ENCODE results near the gene PDF. TPM values are rescaled to one million over a fixed set of nuclear protein-coding genes. Genes with fewer than 3 reads are reported as not detected.

PDF gene
- 10 to 100 TPM; 12.8 to 25.0 (median 19.1) TPM for total RNA-seq

GRCh38 chr16:69330286-69331109 is at the start of gene PDF:
Gene PDF (minus strand): TSS chr16:69330588. CDS start chr16:69330570, 18 bp downstream.
- peak; percentile 55 for DNase-seq (ENCODE audit: low spot score)
- peak; percentile 98 for ATAC-seq (ENCODE audit: low FRiP score)
- no peak for TF ChIP-seq CTCF (IDR thresholded peaks at IDR 0.05)

GRCh38 chr16:69378760-69379159 is 48.4 kb upstream of the PDF start:
- ATAC-seq (ENCODE audit: low FRiP score) (no peak), DNase-seq (ENCODE audit: low spot score) (no peak)
- no peak for TF ChIP-seq CTCF (IDR thresholded peaks at IDR 0.05)

- TF ChIP-seq CTCF (IDR thresholded peaks at IDR 0.05): no peak
- ATAC-seq (ENCODE audit: low FRiP score): no peak
- no peak for DNase-seq (ENCODE audit: low spot score)
These were observed 47.6 kb upstream of the PDF start for GRCh38 chr16:69378036-69378435.

GRCh38 chr16:69376393-69377059 is 46.1 kb upstream of the PDF start:
- no peak for DNase-seq (ENCODE audit: low spot score)
- no peak for TF ChIP-seq CTCF (IDR thresholded peaks at IDR 0.05)
- no peak for ATAC-seq (ENCODE audit: low FRiP score)

- no peak for TF ChIP-seq CTCF (IDR thresholded peaks at IDR 0.05)
- no peak for DNase-seq (ENCODE audit: low spot score)
- ATAC-seq (ENCODE audit: low FRiP score): no peak
These were observed 42.6 kb upstream of the PDF start for GRCh38 chr16:69373019-69373418.

GRCh38 chr16:69371564-69371963 is 41.2 kb upstream of the PDF start:
- ATAC-seq (ENCODE audit: low FRiP score) (no peak), DNase-seq (ENCODE audit: low spot score) (no peak)
- TF ChIP-seq CTCF (IDR thresholded peaks at IDR 0.05): no peak
